ENCODE data around the gene CASZ1. TPM values are rescaled to one million over a fixed set of nuclear protein-coding genes. Genes with fewer than 3 reads are reported as not detected.

Gene CASZ1
- total and polyA plus RNA-seq, 12 donors = 19.5 to 79.8 (median 64.7) TPM

DNA sequence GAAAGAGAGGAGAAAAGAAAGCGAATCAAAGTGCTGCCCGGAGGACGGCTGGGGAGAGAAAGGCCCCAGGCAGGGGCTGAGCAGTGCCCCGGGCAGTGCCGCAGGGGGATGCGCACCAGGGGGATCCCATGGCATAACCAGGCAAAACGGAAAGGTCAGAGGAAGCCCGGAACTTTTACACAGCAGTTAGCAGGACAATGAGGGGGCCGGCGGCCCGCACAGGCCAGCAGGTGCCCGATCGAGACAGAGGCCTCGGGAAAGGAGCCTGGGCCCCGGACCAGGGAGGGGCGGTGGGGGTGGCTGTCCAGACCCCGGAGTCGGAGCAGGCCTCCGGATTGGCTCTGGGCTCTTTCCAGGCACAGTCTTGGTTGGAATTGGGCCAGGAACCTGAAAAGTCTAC lies 86.8 kb downstream of the CASZ1 start:
- peaks cover 9 to 83% (median 38%) of the 10 kb centered on the region in 9 donors for H3K4me1 ChIP-seq
- H3K27me3 ChIP-seq = peaks cover 0 to 4% (median 0%) of the 10 kb centered on the region in 7 donors
- intact Hi-C loops (cut with DNase I) = no loop called here
- no peaks in the 10 kb centered on the region for H3K9me3 ChIP-seq
- H3K27ac ChIP-seq = peak overlapping the region in 1 of 10 donors; percentile 43
- TF ChIP-seq CTCF (IDR thresholded peaks at IDR 0.05) = no peak
- no peaks in the 10 kb centered on the region for H3K36me3 ChIP-seq
- DNase-seq = no peak
- 42 to 52% methylated on average over 19 of the region's 19 CpGs for WGBS, 2 donors
- ATAC-seq = peak in 2 of 8 donors; percentile 5 to 23
- H3K4me3 ChIP-seq = no peak overlapping the region

DNA sequence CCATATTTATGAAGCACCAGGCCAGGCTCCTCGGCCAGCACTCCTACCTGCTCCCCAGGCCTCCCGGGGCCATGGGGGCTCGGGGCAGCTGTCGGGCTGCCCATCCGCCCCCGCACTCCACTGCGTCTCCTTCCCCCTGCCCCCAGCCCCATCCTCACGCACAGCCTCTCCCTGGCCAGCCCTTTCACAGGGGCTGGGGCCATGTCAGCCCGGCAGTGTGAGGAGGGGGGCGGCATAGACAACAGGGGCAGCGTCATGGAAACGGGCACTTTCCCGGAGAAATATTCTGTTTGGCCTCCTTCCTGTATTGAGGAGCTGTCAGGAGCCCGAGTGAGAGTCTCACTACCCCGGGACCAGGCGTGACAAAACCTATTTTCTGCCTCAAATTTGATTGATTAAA lies 87.3 kb downstream of the CASZ1 start:
- intact Hi-C loops (cut with DNase I) = no loop called here
- DNase-seq (no peak), ATAC-seq (no peak)
- no peak for TF ChIP-seq CTCF (IDR thresholded peaks at IDR 0.05)
- Histone ChIP-seq H3K4me3 (no peak overlapping the region), H3K36me3 (peaks cover 0 to 2% (median 0%) of the 10 kb centered on the region in 9 donors), H3K9me3 (no peaks in the 10 kb centered on the region), H3K4me1 (peaks cover 8 to 78% (median 34%) of the 10 kb centered on the region in 9 donors), H3K27me3 (peaks cover 0 to 4% (median 0%) of the 10 kb centered on the region in 7 donors), H3K27ac (peak overlapping the region in 1 of 10 donors; percentile 43)
- WGBS, 2 donors = 53 to 55% methylated on average over 16 of the region's 16 CpGs

- TF ChIP-seq CTCF (IDR thresholded peaks at IDR 0.05) = no peak
- Histone ChIP-seq H3K4me1 (peaks cover 5 to 74% (median 30%) of the 10 kb centered on the region in 9 donors), H3K9me3 (no peaks in the 10 kb centered on the region), H3K27ac (no peak overlapping the region), H3K27me3 (peaks cover 0 to 4% (median 0%) of the 10 kb centered on the region in 7 donors), H3K4me3 (no peak overlapping the region), H3K36me3 (peaks cover 0 to 5% (median 0%) of the 10 kb centered on the region in 9 donors)
- DNase-seq (no peak), ATAC-seq (no peak)
- intact Hi-C loops (cut with DNase I) = no loop called here
- WGBS, 2 donors = 42 to 45% methylated on average over 11 of the region's 11 CpGs
Measured at GRCh38 chr1:10708757-10709156, 87.7 kb downstream of the CASZ1 start.

DNA sequence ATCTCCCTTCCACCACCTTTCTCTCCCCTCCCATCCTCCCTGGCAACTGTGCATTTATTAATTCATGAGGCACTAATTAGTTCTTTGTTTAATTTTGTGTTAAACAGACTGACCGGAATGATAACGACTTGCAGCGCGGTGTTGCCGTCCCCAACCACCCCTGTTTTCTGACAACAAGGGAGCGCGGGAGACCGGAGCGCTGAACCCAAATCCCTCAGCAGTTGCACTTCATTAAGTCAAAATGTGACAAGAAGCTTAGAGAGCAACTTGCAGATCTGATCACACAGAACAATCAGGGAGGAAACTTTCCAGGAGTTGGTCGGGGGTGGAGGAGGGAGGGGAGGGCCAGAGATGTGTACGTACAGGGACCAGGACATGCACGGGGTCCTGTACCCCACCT lies 89.2 kb downstream of the CASZ1 start:
- WGBS, 2 donors = 84 to 85% methylated on average over 12 of the region's 12 CpGs
- TF ChIP-seq CTCF (IDR thresholded peaks at IDR 0.05) = no peak
- H3K4me1 ChIP-seq = peaks cover 5 to 62% (median 31%) of the 10 kb centered on the region in 9 donors
- H3K4me3 ChIP-seq = no peak overlapping the region
- intact Hi-C loops (cut with DNase I) = no loop called here
- H3K36me3 ChIP-seq = peaks cover 0 to 5% (median 0%) of the 10 kb centered on the region in 9 donors
- no peak overlapping the region for H3K27ac ChIP-seq
- peaks cover 0 to 4% (median 0%) of the 10 kb centered on the region in 7 donors for H3K27me3 ChIP-seq
- ATAC-seq (no peak), DNase-seq (no peak)
- H3K9me3 ChIP-seq = no peaks in the 10 kb centered on the region
